Ovary (tissue), 3 donors: ENCODE data around the gene DYNC1H1.

Experiments used
- POLR2A ChIP-seq: fragments of 450-650 bp; IDR thresholded peaks from one replicate; pipeline ENCODE4 v1.6.1; 2017; ENCODE audit warnings: antibody characterized with exemption, mild to moderate bottlenecking, moderate library complexity
- TF ChIP-seq, protein P1 (sequence below), 3 donors: fragments of 450-650 bp in 2 of 3; fragments of 200-600 bp in 1 of 3; IDR thresholded peaks; one replicate each; pipeline versions ENCODE4 v1.5.1 to v1.8.0; 2016 to 2022; ENCODE audit warnings: antibody characterized with exemption in 3 of 3, mild to moderate bottlenecking in 1 of 3
- donor health status: DM: no; HTN: no; CAD: no.

DNA sequence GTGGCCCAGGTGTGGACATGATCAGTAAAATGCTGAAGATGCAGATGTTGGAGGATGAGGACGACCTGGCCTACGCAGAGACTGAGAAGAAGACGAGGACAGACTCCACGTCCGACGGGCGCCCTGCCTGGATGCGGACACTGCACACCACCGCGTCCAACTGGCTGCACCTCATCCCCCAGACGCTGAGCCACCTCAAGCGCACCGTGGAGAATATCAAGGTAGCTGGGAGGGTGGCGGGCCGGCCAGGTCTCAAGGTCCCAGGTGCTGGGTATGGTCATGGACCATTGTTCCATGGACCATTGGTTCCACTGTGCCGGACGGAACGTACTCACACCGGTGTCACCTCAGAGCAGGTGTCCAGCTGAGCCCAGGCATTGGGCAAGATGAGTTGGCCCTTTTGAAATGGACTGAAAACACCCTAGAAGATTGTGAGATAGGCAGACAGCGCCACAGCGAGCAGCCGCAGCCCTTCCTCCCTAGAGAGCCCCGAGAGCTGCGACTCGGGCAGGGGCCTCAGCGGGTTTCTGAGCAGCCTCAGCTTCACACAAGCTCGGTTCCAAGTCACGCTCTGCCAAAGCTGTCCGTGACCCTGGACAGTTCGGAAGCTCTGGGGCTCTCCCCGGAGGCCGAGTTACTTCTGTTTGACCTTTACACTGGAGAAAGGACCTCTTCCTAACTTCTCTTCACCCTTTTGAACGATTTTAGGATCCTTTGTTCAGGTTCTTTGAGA, 83.6 kb downstream of the DYNC1H1 start:
- TF ChIP-seq, protein P1, sequence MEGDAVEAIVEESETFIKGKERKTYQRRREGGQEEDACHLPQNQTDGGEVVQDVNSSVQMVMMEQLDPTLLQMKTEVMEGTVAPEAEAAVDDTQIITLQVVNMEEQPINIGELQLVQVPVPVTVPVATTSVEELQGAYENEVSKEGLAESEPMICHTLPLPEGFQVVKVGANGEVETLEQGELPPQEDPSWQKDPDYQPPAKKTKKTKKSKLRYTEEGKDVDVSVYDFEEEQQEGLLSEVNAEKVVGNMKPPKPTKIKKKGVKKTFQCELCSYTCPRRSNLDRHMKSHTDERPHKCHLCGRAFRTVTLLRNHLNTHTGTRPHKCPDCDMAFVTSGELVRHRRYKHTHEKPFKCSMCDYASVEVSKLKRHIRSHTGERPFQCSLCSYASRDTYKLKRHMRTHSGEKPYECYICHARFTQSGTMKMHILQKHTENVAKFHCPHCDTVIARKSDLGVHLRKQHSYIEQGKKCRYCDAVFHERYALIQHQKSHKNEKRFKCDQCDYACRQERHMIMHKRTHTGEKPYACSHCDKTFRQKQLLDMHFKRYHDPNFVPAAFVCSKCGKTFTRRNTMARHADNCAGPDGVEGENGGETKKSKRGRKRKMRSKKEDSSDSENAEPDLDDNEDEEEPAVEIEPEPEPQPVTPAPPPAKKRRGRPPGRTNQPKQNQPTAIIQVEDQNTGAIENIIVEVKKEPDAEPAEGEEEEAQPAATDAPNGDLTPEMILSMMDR (IDR thresholded peaks at IDR 0.05): no peak
- no peak for TF ChIP-seq POLR2A
